Mucosa of gallbladder (tissue), 1 donor: ENCODE results near the gene AFP. TPM values are rescaled to one million over a fixed set of nuclear protein-coding genes. Genes with fewer than 3 reads are reported as not detected.

Experiments used
- DNase-seq: peaks from one replicate; pipeline ENCODE4 v3.0.0-alpha.2; 2020; ENCODE audit warnings: low spot score
- total RNA-seq: library from RNA; stranded (reverse); gene quantifications from one replicate; pipeline ENCODE4 v1.2.1, GENCODE V29; 2021
- donor health status: DM: no; HTN: no; CAD: no.

AFP gene
- total RNA-seq, 1 donor from 2014 or later: 2.4 TPM

GRCh38 chr4:73438048-73438447 lies 2.0 kb downstream of the AFP start:
- DNase-seq: no peak

DNA sequence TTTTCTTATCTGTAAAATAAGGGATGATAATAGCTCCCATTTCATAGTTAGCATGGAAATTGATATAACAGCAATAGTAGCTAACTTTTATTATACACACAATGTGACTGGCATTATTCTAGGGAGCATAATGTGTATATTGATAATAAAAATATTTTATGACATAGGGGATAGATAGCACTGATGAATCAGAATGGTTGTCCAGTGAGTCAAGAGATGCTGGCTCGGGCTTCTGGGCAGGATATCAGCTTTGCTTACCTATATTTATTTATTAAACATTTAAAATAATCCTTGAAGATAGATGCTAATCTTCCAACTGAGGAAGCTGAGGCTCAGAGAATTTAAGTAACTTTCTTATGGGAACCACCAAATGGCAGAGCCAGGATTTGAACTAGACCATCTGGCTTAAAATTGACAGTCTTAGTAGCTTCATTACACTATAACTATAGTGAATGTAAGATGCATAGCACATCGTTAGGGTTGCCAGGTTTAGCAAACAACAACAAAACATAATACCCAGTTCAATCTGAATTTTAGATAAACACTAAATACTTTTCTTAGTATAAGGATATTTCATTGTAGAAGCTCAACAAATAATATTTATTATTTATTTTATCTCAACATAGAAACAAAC lies 2.7 kb downstream of the AFP start:
- DNase-seq: no peak

- no peak for DNase-seq
Measured at GRCh38 chr4:73439445-73439844, 3.4 kb downstream of the AFP start.

- no peak for DNase-seq
Measured at GRCh38 chr4:73439991-73440390, 4.0 kb downstream of the AFP start.

- DNase-seq: no peak
Measured at GRCh38 chr4:73440653-73441052, 4.6 kb downstream of the AFP start.

- DNase-seq: no peak
Measured at GRCh38 chr4:73442275-73442674, 6.3 kb downstream of the AFP start.

DNA sequence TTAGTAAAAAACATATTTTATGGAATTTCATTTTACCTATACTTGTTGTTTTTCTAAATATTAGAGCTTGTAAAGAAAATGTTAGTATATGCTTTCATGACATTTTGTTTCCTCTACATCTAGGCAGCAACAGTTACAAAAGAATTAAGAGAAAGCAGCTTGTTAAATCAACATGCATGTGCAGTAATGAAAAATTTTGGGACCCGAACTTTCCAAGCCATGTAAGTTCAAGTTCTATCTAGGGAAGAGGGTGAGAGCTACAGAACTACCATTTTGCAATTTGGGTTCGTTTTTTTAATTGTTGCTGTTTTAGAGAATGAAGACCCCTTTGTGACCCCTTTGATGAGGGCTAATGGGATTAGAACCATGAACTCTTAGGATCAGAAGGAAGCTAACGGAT lies 7.2 kb downstream of the AFP start:
- no peak for DNase-seq

- no peak for DNase-seq
Measured at GRCh38 chr4:73445383-73446335, 9.6 kb downstream of the AFP start.

DNA sequence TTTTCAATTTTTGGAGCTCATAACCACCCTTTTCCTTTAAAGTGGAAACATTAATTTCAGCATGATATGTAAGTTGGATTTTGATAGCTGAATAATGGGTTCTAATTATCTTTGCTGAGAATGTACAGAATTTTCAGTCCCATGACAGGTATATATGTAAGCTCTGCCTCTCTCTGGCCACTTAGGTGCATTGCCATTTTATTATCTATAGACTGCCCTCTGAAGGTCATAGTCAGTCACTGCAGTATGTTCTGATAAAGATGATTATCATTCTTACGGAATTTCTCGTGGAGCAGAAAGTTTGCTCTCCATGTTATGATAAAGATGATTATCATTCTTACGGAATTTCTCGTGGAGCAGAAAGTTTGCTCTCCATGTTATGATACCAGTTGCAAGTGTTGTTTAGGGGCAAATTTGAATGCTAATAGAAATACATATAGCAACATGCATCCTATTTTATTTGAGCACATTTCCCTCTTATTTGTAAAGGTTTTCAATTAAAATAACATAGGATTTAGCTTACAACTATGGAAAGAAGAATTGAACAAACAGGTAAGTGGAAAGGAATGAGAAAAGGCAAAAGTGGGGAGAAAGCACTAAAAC lies 10.4 kb downstream of the AFP start:
- DNase-seq: no peak

- no peak for DNase-seq
Measured at GRCh38 chr4:73447671-73448070, 11.7 kb downstream of the AFP start.

- DNase-seq: no peak
Measured at GRCh38 chr4:73448448-73449203, 12.6 kb downstream of the AFP start.

- DNase-seq: no peak
Measured at GRCh38 chr4:73450398-73451004, 14.5 kb downstream of the AFP start.

DNA sequence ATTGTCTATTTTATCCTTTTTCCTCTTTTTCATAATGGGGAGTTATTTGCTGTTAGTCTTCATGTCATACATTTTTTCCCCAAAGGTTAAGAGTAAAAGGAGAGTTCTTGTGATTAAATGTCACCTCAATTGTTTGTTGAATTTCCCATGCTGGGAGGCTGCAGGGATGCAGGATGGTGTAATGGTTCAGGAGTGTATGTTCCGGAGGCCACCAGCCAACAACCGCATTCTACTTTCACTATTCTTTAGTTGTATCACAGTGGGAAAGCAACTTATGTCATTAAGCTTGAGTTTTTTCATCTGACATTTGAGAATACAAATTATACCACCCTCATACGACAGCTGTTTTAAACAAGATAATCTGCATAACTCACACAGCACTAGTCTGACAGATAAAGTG lies 15.4 kb downstream of the AFP start:
- no peak for DNase-seq

- no peak for DNase-seq
Measured at GRCh38 chr4:73451981-73452747, 16.1 kb downstream of the AFP start.

DNA sequence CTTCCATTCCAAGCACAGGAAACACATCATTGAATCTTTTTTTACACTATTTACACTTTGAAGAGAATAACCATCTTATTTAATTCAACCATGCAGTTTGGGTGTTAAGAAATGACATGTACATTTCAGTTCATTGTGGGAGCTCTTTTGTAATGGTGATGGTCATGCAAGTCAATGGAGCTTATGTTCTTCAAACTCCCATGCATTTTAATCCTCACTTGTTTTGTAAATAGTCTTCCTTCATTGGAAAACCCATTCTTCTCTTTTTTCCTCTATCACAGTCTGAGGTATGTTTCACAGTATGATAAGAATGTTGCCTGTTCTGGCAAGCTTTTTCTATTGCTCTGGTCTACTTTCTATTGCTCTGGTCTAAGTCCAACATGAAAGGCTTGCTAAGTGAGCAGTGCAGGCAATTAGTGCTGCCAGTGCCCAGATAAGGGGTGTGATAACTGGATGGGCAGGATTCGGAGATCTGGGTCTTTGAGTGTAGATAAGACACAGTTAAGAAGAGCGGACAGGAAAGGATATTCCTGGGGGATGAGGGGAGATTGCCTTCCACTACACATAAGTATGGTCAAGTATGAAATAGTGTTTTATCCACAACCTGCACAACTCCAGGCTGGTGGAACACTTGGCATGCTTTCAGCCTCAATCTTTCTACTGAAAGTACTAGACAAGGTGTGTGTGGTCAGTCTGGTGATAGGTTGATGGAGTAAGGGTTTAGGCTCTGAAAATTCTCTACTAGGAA lies 17.1 kb downstream of the AFP start:
- no peak for DNase-seq

DNA sequence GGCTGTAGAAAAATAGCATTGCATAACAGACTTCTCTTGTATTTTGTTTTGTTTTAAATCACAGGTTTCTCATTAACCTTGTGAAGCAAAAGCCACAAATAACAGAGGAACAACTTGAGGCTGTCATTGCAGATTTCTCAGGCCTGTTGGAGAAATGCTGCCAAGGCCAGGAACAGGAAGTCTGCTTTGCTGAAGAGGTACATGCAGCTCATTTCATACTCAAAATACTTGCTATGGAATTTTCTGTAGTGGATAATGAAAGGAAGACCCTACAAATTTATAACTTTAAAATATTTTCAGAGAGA lies 17.6 kb downstream of the AFP start:
- no peak for DNase-seq

DNA sequence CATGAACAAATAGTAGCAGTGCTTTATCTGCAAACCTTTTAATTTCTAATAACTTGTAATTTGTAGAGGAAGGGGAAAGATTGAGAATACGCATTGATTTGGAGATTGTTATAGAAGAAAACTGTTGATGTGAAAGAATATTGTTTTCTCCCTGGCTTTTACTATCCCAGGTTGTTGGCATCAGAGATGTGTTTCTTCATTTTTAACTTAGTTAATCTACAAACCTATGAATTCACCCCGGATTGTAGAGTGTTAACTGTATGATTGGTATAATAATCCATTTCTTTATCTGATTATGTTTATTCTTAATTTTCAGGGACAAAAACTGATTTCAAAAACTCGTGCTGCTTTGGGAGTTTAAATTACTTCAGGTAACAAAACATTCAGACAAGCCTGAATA lies 18.9 kb downstream of the AFP start:
- no peak for DNase-seq

DNA sequence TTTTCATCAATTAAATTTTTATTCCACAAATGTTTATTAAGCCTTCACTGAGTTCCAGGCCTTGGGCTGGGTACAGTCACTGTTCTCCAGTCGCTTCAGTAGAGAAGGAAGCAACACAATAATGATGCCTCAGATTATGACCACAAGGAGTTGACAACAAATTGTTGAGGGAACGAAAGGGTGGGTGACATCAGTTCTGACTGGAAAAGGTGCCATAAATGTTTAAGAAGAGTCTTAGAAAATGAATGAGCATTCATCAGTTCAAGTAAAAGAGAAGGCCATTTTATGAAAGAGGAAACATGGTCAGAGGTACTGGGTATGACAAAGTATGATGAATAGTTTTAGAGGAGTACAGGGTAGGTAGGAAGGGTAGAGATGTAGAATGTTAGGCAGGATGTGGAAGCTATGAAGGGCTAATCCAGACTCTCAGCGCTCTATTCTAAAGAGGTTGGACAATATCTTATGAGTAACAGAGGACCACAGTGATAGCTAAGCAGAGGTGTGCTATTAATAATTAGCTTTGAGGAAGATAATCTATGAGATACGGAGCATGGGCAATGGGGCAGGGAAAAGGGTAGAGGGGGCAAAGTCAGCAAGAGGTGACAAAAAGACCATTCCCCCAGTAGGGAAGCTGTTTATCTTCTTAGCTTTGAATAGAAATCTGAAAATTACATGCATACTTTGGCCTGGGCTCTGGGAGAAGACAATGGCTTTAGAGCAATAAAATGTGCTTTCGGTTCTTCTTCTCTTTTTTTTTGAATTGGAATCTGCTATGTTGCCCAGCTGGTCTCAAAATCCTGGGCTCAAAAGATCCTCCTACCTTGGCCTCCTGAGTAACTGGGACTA lies 20.4 kb downstream of the AFP start:
- no peak for DNase-seq
